ENCODE data around the gene TMEM97.

GRCh38 chr17:28334171-28334570 is 15.2 kb downstream of the TMEM97 start:
- TF ChIP-seq TCF12 (IDR thresholded peaks at IDR 0.05; ENCODE audit: low read depth), result no peak
- TF ChIP-seq EP300 (IDR thresholded peaks at IDR 0.05; ENCODE audit: borderline replicate concordance), result no peak
- TF ChIP-seq, protein P1, sequence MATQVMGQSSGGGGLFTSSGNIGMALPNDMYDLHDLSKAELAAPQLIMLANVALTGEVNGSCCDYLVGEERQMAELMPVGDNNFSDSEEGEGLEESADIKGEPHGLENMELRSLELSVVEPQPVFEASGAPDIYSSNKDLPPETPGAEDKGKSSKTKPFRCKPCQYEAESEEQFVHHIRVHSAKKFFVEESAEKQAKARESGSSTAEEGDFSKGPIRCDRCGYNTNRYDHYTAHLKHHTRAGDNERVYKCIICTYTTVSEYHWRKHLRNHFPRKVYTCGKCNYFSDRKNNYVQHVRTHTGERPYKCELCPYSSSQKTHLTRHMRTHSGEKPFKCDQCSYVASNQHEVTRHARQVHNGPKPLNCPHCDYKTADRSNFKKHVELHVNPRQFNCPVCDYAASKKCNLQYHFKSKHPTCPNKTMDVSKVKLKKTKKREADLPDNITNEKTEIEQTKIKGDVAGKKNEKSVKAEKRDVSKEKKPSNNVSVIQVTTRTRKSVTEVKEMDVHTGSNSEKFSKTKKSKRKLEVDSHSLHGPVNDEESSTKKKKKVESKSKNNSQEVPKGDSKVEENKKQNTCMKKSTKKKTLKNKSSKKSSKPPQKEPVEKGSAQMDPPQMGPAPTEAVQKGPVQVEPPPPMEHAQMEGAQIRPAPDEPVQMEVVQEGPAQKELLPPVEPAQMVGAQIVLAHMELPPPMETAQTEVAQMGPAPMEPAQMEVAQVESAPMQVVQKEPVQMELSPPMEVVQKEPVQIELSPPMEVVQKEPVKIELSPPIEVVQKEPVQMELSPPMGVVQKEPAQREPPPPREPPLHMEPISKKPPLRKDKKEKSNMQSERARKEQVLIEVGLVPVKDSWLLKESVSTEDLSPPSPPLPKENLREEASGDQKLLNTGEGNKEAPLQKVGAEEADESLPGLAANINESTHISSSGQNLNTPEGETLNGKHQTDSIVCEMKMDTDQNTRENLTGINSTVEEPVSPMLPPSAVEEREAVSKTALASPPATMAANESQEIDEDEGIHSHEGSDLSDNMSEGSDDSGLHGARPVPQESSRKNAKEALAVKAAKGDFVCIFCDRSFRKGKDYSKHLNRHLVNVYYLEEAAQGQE (IDR thresholded peaks at IDR 0.05; ENCODE audit: low read depth), result no peak
- TF ChIP-seq CEBPB (IDR thresholded peaks at IDR 0.05), result no peak
- no peak for TF ChIP-seq YY1 (IDR thresholded peaks at IDR 0.05; ENCODE audit: low read depth)
- TF ChIP-seq, protein P2, sequence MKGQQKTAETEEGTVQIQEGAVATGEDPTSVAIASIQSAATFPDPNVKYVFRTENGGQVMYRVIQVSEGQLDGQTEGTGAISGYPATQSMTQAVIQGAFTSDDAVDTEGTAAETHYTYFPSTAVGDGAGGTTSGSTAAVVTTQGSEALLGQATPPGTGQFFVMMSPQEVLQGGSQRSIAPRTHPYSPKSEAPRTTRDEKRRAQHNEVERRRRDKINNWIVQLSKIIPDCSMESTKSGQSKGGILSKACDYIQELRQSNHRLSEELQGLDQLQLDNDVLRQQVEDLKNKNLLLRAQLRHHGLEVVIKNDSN (IDR thresholded peaks at IDR 0.05), result no peak
- no peak for TF ChIP-seq EGR1 (IDR thresholded peaks at IDR 0.05)
- TF ChIP-seq TAF1 (IDR thresholded peaks at IDR 0.05; ENCODE audit: low read depth), result no peak
- no peak for TF ChIP-seq CREB1 (IDR thresholded peaks at IDR 0.05; ENCODE audit: low read depth)

All from Ishikawa (cell line).